AG09319 (cell line): ENCODE measurements around the gene CLIP3.

ENCODE experiments used
- DNase-seq: peaks from one replicate; pipeline ENCODE4 v3.0.0-alpha.2; 2010; ENCODE audit warnings: low read depth; ENCODE audit errors: extremely low read depth
- TF ChIP-seq, protein P1 (sequence below): IDR thresholded peaks from 2 replicates; pipeline ENCODE4 v1.5.1; 2011; ENCODE audit warnings: low read depth, mild to moderate bottlenecking, inconsistent platforms, low read length, moderate library complexity

Gene CLIP3

DNA sequence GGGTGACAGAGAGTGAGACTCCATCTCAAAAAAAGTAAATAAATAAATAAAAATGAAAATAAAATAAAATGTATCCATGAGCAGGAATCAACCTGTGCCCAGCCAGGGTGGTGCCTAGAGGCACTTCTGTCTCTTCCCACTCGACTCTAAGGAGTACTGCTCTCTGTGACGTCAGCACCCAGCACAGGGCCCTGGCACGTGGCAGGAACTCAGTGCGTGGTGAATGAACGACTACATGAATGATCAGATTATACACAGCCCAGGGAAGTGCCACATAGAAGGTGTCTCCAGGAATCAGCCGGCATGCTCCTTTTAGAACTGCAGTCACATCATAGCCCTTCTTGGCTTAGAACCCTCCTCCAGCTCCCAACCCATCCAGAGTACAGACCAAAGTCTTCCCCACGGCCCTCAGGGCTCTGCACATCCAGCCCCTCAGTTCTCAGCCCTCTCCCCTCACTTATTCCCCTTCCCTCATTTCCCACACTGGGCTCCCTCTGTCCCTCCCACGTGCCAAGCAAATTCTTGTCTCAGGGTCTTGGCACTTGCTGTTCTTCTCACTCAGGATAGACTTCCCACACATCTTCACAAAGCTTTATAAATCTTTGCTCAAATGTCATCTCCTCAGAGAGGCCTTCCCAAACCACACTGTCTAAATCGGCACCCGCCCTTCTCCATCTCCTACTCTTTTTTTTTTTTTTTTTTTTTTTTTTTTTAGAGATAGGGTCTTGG, 4.2 kb downstream of the CLIP3 start:
- no peak for DNase-seq
- TF ChIP-seq, protein P1, sequence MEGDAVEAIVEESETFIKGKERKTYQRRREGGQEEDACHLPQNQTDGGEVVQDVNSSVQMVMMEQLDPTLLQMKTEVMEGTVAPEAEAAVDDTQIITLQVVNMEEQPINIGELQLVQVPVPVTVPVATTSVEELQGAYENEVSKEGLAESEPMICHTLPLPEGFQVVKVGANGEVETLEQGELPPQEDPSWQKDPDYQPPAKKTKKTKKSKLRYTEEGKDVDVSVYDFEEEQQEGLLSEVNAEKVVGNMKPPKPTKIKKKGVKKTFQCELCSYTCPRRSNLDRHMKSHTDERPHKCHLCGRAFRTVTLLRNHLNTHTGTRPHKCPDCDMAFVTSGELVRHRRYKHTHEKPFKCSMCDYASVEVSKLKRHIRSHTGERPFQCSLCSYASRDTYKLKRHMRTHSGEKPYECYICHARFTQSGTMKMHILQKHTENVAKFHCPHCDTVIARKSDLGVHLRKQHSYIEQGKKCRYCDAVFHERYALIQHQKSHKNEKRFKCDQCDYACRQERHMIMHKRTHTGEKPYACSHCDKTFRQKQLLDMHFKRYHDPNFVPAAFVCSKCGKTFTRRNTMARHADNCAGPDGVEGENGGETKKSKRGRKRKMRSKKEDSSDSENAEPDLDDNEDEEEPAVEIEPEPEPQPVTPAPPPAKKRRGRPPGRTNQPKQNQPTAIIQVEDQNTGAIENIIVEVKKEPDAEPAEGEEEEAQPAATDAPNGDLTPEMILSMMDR: no peak

DNA sequence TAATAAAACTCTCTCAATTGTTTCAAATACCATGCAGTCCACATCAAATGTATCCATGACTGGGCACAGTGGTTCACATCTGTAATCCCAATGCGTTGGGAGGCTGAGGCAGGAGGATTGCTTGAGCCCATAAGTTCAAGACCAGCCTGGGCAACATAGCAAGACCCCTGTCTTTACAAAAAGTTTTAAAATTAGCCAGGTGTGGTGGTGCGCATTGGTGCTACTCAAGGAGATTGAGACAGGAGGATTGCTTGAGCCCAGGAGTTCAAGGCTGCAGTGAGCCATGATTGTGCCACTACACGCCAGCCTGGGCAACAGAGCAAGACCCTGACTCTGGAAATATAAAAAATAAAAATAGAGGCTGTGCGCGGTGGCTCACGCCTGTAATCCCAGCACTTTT, 5.0 kb downstream of the CLIP3 start:
- TF ChIP-seq, protein P1: no peak
- DNase-seq: no peak

DNA sequence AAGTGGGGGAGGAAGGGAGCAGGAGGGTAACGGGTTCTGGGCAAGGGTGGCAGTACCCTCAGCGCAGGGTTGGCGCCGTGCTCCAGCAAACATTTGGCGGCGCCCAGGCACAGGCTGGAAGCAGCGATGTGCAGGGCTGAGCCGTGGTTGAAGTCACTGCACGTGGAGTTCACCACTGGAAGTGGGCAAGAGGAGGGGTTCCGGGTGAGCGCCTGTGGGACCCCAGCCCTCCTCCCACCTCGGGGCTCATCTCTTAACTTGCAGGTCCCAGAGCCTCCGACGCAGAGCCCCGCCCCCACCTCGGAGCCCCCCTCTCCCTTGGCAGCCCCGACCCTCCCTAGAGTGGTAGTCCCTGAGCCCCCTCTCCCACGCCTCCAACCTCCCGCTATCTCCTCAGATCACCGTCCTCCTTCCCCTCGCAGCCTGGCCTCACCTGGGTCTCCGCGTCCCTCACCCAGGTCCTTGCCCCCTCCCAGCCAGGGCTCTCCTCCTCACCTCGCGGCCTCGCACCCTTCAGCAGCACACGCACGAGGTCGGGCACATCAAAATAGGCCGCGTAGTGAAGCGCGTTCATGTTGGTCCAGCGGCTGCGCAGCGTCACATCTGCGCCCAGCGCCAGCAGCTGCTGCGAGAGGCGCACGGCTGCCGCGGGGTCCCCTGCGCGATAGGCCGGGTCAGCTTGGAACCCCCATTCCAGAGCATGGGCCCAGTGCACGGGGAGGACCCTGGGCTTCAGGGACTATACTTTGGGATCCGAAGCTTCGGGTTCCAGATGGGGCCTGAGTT, 6.4 kb downstream of the CLIP3 start:
- TF ChIP-seq, protein P1: no peak
- DNase-seq: no peak

DNA sequence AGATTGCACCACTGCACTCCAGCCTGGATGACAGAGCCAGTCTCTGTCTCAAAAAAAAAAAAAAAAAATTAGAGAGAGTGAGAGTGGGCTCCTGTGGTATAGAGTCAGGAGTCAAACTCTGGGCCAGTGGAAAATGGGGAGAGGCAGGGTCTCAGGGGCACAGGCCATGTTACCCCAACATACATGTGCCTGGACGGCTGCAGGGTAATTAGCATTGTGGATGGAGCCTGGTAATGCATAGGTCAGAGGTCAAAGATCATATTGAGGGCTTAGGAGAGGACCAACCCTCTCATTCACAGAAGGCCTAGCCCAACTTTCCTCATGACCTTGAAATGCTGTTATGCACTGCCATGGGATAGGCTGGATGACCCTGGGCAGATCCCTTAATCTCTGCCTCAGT, 7.1 kb downstream of the CLIP3 start:
- TF ChIP-seq, protein P1: no peak

DNA sequence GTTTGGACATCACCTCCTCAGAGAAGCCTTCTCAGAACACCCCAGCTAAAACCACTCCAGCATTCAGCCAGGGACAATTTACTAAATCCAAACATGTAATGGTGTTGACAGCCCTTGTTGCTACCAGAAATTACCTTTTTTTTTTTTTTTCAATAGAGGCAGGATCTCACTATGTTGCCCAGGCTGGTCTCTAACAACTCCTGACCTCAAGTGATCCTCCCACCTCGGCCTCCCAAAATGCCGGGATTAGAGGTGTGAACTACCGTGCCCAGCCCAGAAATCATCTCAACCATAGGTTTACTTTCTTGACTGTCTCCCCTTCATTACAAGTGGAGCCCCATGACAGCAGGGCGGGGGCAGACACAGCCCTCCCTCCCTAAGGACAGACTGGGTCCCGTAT, 9.2 kb downstream of the CLIP3 start:
- DNase-seq: no peak
- TF ChIP-seq, protein P1: no peak

More for the DNA sequence above, 7.1 kb downstream of the CLIP3 start:
- DNase-seq: no peak

DNA sequence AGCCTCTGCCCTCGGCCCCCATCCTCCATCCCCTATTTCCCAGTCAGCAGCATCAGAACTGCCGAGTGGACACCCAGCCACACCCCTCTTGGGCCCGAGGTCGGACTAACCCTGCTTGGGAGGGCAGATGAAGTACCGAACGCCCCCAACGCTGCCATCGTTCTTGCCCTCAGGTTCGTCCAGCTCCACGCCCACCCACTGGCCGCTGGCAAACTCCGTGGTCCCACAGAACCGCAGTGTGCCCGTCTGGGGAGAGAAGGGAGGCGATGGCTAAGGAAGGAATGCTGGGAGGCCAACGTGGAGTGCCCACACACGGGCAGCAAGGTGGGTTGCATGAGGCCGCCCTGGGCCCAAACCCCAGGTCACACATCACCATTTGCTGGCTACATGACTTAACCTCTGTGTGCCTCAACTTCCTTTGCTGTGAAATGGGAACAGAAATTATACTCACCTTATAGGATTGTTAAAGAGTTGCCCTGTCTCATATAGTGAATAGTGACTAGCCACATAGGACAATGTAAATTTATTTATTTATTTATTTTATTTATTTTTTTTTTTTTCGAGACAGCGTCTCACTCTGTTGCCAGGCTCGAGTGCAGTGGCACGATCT, 13.5 kb downstream of the CLIP3 start:
- DNase-seq: no peak
- TF ChIP-seq, protein P1: no peak
